ENCODE measurements around the gene GRN.
"Not testable (repeated sequence)": the region's sequence is repeated elsewhere in the genome, so short reads cannot be mapped to it uniquely, and the experiment has no call there.

Gene GRN

GRCh38 chr17:44383363-44383762, 38.3 kb downstream of the GRN start:
- DNase-seq (ENCODE audit: low read depth) = no peak

GRCh38 chr17:44383861-44384260, 38.8 kb downstream of the GRN start:
- DNase-seq (ENCODE audit: low read depth) = no peak

- no peak for DNase-seq (ENCODE audit: low read depth)
These were observed 39.2 kb downstream of the GRN start for GRCh38 chr17:44384281-44384822.

DNA sequence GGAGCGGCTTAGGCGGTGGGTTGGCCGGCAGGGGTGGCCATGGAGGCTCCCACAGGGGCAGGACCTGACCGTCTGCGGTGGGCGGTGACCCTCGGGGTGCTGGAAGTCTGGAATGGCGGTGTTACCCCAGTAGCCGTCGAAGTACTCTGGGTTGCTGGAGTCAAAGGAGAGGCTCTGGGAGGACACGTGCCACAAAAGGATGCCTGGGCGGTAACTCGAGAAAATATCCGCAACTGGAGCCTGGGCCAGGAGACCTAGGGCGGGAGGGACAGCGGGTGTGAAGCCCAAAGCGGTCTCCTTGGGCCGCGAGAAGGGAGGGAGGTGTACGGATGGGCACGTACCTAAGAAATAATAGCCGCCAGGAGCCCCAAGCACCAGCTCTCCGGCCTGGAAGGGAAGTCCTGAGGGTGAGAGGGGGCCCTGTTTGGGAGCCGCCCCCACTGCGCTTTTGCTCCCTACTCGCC, 39.8 kb downstream of the GRN start:
- DNase-seq (ENCODE audit: low read depth) = no peak

DNA sequence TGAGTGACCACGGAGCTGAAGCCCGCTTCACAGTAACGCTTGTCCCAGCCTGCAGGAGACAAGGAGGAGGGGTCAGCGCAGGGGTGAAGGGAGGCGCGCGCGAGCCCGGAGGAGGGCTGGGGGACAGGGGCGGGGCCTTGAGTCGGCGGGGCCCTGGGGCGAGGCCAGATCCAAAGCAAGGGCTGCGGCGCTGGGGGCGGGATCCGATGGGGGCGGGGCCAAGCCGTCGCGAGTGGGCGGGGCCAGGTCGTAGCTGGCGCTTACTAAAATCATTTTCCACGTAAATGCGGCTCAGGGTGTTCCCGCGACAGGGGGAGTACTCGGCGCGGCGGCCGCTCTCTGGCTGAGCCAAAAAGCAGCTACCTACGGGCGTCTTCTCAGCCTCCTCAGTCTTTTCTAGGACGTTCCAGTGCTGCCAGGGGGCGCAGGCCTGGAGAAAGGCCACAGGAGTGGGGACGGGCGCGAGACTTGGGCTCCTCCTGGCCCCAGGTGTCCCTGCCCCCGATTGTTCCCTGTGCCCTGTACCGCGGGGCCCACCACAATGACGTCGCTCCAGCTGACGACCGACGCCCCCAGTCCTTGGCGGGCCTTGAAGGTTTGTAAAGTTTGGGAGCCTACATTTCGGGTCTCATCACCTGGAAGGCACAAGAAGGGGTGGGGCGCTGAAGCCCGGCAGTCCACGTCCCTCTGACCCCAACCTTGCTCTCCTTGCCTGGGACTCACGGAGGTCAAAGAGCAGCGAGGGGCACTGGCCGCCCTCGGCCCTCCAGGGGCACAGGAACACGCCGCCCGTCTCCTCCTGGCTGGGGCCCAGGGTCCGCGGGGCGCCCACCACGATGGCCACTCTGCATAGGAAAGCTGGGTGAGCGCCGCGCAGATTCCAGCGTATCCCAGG, 40.4 kb downstream of the GRN start:
- DNase-seq (ENCODE audit: low read depth) = no peak

DNA sequence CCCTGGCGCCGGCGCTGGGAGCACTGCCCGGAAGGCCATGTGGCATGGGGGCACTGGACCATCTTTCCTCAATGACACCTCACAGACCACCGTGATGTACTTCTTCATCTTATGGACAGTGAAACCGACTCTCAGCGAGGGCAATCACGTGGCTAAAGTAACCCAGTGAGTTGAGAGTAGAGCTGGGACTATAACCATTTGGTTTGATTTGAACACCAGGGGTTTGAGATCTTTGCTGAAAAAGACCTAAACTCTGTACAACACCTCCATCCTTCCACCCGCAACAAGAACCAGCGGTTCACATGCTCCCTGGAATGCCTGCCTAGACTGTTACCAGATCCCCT, 41.1 kb downstream of the GRN start:
- no peak for DNase-seq (ENCODE audit: low read depth)

GRCh38 chr17:44387804-44388203, 42.7 kb downstream of the GRN start:
- no peak for DNase-seq (ENCODE audit: low read depth)

DNA sequence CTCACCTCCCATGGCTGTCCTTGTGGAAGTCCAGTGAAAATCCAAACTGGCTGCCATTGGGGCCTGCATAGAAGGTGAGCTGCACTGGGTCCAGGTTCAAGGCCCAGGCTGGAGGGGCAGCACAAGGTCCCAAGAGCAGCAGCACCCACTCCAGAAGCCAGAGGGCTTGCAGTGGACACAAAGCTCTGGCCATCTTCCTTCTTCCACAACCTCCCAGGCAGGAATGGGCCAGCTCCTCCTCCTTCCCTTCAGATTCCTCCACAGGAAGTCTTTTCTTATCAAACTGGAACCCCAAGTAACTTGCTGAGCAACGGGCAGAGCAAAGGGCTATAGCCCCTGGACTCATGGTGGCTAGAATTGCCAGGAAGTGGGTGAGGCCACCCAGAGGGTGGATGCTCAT, 44.2 kb downstream of the GRN start, which contains the start of gene ITGA2B:
TSS of gene ITGA2B (minus strand) at position 369 of the 400 bp plus-strand sequence. CDS start at position 193, 176 bp downstream.
- DNase-seq (ENCODE audit: low read depth) = no peak

DNA sequence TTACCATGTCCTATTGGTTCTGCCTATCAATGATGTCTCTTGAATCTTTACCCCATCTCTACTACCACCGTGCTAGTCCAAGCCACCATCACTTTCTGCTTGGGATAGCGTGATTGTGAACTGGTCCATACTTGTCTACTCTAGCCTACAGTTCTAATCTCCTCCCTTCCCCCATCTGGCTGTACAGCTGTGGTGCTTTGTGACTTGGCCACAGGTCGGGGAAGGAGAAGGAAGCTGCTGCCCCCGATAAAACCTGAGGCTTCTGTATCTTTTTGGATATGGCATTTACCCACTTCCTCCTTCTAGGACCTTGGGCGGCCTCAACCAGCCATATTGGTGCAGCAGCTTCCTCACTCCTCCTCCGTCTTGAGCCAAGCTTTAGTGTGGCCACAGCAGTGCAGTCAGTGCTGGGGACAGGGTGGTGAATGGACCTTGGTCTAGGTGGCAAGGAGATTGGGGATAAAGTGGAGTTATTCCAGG, 44.7 kb downstream of the GRN start:
- DNase-seq (ENCODE audit: low read depth) = no peak

GRCh38 chr17:44390250-44390870, 45.3 kb downstream of the GRN start:
- DNase-seq (ENCODE audit: low read depth) = no peak

DNA sequence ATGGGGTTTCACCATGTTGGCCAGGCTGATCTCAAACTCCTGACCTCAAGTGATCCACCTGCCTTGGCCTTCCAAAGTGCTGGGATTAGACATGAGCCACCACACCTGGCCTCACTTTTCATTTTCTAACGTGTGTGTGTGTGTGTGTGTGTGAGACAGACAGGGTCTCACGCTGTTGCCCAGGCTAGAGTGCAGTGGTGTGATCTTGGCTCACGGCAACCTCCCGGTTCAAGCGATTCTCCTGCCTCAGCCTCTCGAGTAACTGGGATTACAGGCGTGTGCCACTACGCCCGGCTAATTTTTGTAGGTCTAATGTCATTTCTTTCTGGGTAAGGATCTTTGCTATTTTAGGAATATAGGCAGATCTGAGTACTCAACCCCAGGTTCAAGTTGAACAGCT, 49.0 kb downstream of the GRN start:
- DNase-seq (ENCODE audit: low read depth) = not testable (repeated sequence)

GRCh38 chr17:44394833-44395232, 49.7 kb downstream of the GRN start:
- no peak for DNase-seq (ENCODE audit: low read depth)

- no peak for DNase-seq (ENCODE audit: low read depth)
These were observed 51.8 kb downstream of the GRN start for GRCh38 chr17:44396946-44397345.

DNA sequence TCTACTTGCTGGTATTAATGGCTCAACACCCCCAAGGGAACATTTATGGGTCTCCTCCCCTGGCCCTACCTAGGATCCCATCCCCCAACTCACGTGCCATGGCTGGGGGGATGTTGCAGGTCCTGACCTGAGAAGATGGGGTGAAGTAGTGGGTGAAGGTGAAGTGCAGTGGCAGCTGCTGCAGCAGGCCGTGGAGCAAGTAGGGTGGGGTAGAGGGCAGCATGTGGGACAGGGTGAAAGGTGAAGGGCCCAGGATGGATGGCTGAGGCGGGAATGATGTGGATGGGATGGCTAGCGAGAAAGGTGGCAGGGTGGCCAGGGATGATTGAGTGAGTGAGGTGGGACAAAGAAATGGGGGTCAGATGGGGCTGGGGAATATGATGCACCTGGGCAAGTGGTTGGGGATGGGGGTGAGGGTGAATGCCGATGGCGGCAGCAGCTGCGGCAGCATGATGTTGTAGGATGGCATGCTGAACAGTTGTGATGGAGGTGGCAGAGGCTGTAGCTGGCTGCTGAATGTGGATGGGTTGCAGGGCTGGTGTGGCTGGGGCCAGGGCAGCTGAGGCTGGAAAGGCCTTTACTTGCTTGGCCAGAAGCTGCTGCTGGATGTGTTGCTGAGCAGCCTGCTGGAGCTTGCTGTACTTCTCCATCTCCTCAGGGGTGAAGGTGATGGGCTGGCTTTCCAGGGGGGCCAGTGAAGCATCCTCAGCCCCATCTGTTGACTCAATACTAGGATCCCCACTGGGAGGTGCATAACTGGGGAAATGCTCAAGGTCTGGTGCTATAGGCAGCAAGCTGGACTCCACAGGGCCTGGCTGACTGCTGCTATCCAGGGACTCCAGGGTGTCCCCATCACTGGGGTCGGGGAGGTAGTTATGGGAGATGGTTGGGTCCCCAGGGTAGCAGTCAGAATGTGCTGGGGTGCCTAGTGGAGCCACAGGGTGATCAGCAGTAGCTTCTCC, 52.7 kb downstream of the GRN start:
- no peak for DNase-seq (ENCODE audit: low read depth)

DNA sequence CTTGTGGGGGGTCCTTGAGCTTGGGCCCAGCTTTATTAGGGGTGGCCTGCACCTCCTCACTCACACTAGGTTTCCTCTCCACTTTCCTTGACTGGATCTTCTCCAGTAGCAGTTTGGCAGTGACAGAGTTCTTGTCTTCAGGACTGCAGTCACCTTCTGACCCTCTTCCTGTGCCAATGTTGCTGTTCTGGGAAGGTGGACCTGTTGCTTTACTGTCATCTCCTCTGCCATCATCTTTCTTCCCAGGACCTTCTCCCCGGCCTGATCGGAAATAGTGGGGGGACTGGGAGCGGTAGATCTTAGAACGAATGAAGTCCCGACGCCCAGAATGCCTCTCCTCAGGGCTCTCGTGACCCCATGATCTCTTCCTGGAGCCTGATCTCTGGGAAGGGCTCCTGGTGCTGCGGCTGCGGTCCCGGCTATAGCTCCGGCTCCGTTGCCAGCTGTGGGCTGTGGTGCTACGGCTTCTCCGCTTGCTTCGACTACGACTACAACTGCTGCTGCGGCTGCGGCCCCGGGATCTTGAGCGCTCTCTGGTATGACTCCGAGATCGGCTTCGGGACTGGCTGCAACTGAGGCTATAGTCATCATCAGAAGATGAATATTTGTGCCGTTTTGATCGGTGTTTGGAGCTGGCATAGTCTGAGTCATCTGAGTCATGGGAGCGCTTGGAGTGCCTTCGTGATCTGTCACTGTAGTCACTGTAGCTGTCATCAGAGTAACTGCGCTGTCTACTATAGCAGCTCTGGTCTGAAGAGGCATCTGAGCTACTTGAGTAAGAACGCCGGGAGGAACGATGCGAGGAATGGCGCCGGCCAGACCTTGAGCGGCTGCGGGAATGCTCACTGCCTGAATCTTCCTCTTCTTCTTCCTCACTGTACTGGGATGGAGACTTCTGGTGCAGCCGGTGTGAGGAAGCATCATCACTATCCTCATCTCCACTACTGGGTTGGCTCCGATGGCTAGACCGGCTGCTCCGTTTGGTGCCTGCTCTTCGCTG, 53.9 kb downstream of the GRN start:
- no peak for DNase-seq (ENCODE audit: low read depth)

GRCh38 chr17:44400226-44400847, 55.2 kb downstream of the GRN start:
- no peak for DNase-seq (ENCODE audit: low read depth)
